HEK293 (cell line): ENCODE data around the gene SH3RF3.

Experiments
- CTCF ChIA-PET: fragments of 350-600 bp; formaldehyde crosslinking; extraction: SDS; loops from one replicate; lab custom pipeline; 2021; ENCODE audit warnings: antibody characterized with exemption; lab: Yijun Ruan, JAX
- POLR2A ChIA-PET: fragments of 300-600 bp; formaldehyde crosslinking; extraction: SDS; loops from one replicate; lab custom pipeline; 2020; ENCODE audit warnings: antibody characterized with exemption, inconsistent platforms; lab: Yijun Ruan, JAX
- H3K27ac ChIP-seq: fragments of 200-500 bp; sonication (Bioruptor generic); 2 replicates; pipeline ENCODE4 v1.5.1; 2014; ENCODE audit warnings: low read depth, low read length, control low read depth, inconsistent platforms; ENCODE audit errors: extremely low read depth
- H3K36me3 ChIP-seq, 2 experiments: fragments of 200-500 bp in 1 of 2; sonication (Bioruptor generic) in 1 of 2; 1 replicate in 1 of 2; 2 replicates in 1 of 2; pipeline ENCODE4 v1.5.1; 2014 to 2017; ENCODE audit warnings: inconsistent platforms in 2 of 2, low read length in 2 of 2; ENCODE audit not compliant: control insufficient read depth in 2 of 2, insufficient read depth in 1 of 2
- H3K4me1 ChIP-seq: fragments of 200-500 bp; sonication (Bioruptor generic); 2 replicates; pipeline ENCODE4 v1.5.1; 2014; ENCODE audit warnings: mild to moderate bottlenecking, low read length, inconsistent platforms; ENCODE audit not compliant: control insufficient read depth, insufficient read depth
- H3K4me3 ChIP-seq: 2 replicates; pipeline ENCODE4 v1.5.1; 2011; ENCODE audit warnings: low read depth, mild to moderate bottlenecking, control low read depth, low read length, moderate library complexity
- H3K9me3 ChIP-seq: fragments of 200-500 bp; sonication (Bioruptor generic); 2 replicates; pipeline ENCODE4 v1.5.1; 2014; ENCODE audit warnings: low read depth, low read length, inconsistent platforms; ENCODE audit not compliant: control insufficient read depth, insufficient read depth
- FEZF1 ChIP-seq: fragments of 450-650 bp; formaldehyde crosslinking; IDR thresholded peaks from 2 replicates; pipeline ENCODE4 v1.5.1; 2016; ENCODE audit warnings: missing biosample characterization, missing genetic modification characterization
- GFI1B ChIP-seq: fragments of 450-650 bp; formaldehyde crosslinking; IDR thresholded peaks from 2 replicates; pipeline ENCODE4 v1.5.1; 2016; ENCODE audit warnings: missing biosample characterization, missing genetic modification characterization
- GLI4 ChIP-seq: fragments of 450-650 bp; formaldehyde crosslinking; IDR thresholded peaks from 2 replicates; pipeline ENCODE4 v1.5.1; 2016; ENCODE audit warnings: missing biosample characterization, missing genetic modification characterization
- GLIS1 ChIP-seq: fragments of 450-650 bp; formaldehyde crosslinking; IDR thresholded peaks from 2 replicates; pipeline ENCODE4 v1.5.1; 2016; ENCODE audit warnings: missing biosample characterization, missing genetic modification characterization
- MZF1 ChIP-seq: fragments of 450-650 bp; formaldehyde crosslinking; IDR thresholded peaks from 2 replicates; pipeline ENCODE4 v1.5.1; 2017; ENCODE audit warnings: missing biosample characterization, missing genetic modification characterization, borderline replicate concordance
- SP7 ChIP-seq: fragments of 450-650 bp; formaldehyde crosslinking; IDR thresholded peaks from 2 replicates; pipeline ENCODE4 v1.5.1; 2016; ENCODE audit warnings: missing biosample characterization, missing genetic modification characterization
- WT1 ChIP-seq: fragments of 450-650 bp; formaldehyde crosslinking; IDR thresholded peaks from 2 replicates; pipeline ENCODE4 v1.5.1; 2016; ENCODE audit warnings: missing biosample characterization, missing genetic modification characterization
- ZBTB17 ChIP-seq: fragments of 450-650 bp; formaldehyde crosslinking; IDR thresholded peaks from 2 replicates; pipeline ENCODE4 v1.5.1; 2016; ENCODE audit warnings: missing biosample characterization, missing genetic modification characterization
- ZEB2 ChIP-seq: fragments of 450-650 bp; formaldehyde crosslinking; IDR thresholded peaks from 2 replicates; pipeline ENCODE4 v1.5.1; 2016; ENCODE audit warnings: missing biosample characterization, missing genetic modification characterization
- ZFP3 ChIP-seq: fragments of 450-650 bp; formaldehyde crosslinking; IDR thresholded peaks from 2 replicates; pipeline ENCODE4 v1.5.1; 2016; ENCODE audit warnings: low read depth, missing biosample characterization, missing genetic modification characterization
- ZNF10 ChIP-seq: fragments of 450-650 bp; formaldehyde crosslinking; IDR thresholded peaks from 2 replicates; pipeline ENCODE4 v1.5.1; 2017; ENCODE audit warnings: missing biosample characterization, missing genetic modification characterization
- ZNF140 ChIP-seq: fragments of 450-650 bp; formaldehyde crosslinking; IDR thresholded peaks from 2 replicates; pipeline ENCODE4 v1.5.1; 2016; ENCODE audit warnings: missing biosample characterization, missing genetic modification characterization
- ZNF2 ChIP-seq: fragments of 450-650 bp; formaldehyde crosslinking; IDR thresholded peaks from 2 replicates; pipeline ENCODE4 v1.5.1; 2016; ENCODE audit warnings: missing biosample characterization, missing genetic modification characterization
- ZNF341 ChIP-seq: fragments of 450-650 bp; formaldehyde crosslinking; IDR thresholded peaks from 2 replicates; pipeline ENCODE4; 2016; ENCODE audit warnings: low read depth, missing biosample characterization, missing genetic modification characterization
- ZNF391 ChIP-seq: fragments of 450-650 bp; formaldehyde crosslinking; IDR thresholded peaks from 2 replicates; pipeline ENCODE4 v1.5.1; 2016; ENCODE audit warnings: low read depth, missing biosample characterization, missing genetic modification characterization, borderline replicate concordance
- ZNF404 ChIP-seq: fragments of 450-650 bp; formaldehyde crosslinking; IDR thresholded peaks from 2 replicates; pipeline ENCODE4 v1.5.1; 2017; ENCODE audit warnings: missing biosample characterization, missing genetic modification characterization
- ZNF529 ChIP-seq: fragments of 450-650 bp; formaldehyde crosslinking; IDR thresholded peaks from 2 replicates; pipeline ENCODE4 v1.5.1; 2017; ENCODE audit warnings: missing genetic modification characterization, missing biosample characterization; ENCODE audit not compliant: insufficient replicate concordance
- ZNF571 ChIP-seq: fragments of 450-650 bp; formaldehyde crosslinking; IDR thresholded peaks from 2 replicates; pipeline ENCODE4 v1.5.0; 2017; ENCODE audit warnings: missing biosample characterization, missing genetic modification characterization
- ZNF600 ChIP-seq: fragments of 450-650 bp; formaldehyde crosslinking; IDR thresholded peaks from 2 replicates; pipeline ENCODE4 v1.5.1; 2016; ENCODE audit warnings: missing biosample characterization, missing genetic modification characterization
- ZNF629 ChIP-seq: fragments of 450-650 bp; formaldehyde crosslinking; IDR thresholded peaks from 2 replicates; pipeline ENCODE4 v1.5.1; 2017; ENCODE audit warnings: missing biosample characterization, missing genetic modification characterization
- ZNF670 ChIP-seq: fragments of 450-650 bp; formaldehyde crosslinking; IDR thresholded peaks from 2 replicates; pipeline ENCODE4 v1.5.1; 2016; ENCODE audit warnings: missing biosample characterization, missing genetic modification characterization, low read depth
- ZNF830 ChIP-seq: fragments of 450-650 bp; IDR thresholded peaks from 2 replicates; pipeline ENCODE4 v1.5.0; 2018; ENCODE audit warnings: missing biosample characterization, missing genetic modification characterization, low read depth, mild to moderate bottlenecking, moderate library complexity
- ZNF843 ChIP-seq: fragments of 450-650 bp; formaldehyde crosslinking; IDR thresholded peaks from 2 replicates; pipeline ENCODE4 v1.5.1; 2016; ENCODE audit warnings: missing biosample characterization, missing genetic modification characterization
- ZSCAN23 ChIP-seq: fragments of 450-650 bp; formaldehyde crosslinking; IDR thresholded peaks from 2 replicates; pipeline ENCODE4 v1.5.1; 2016; ENCODE audit warnings: missing biosample characterization, missing genetic modification characterization
- TF ChIP-seq, protein P1 (sequence below): fragments of 450-650 bp; formaldehyde crosslinking; IDR thresholded peaks from 2 replicates; pipeline ENCODE4 v1.5.1; 2017; ENCODE audit warnings: missing biosample characterization, mild to moderate bottlenecking, missing genetic modification characterization, moderate library complexity
- TF ChIP-seq, protein P2 (sequence below): fragments of 450-650 bp; formaldehyde crosslinking; IDR thresholded peaks from 2 replicates; pipeline ENCODE4 v1.5.1; 2016; ENCODE audit warnings: missing biosample characterization, missing genetic modification characterization
- TF ChIP-seq, protein P3 (sequence below): fragments of 450-650 bp; formaldehyde crosslinking; IDR thresholded peaks from 2 replicates; pipeline ENCODE4 v1.5.1; 2016; ENCODE audit warnings: missing biosample characterization, missing genetic modification characterization
- TF ChIP-seq, protein P4 (sequence below): fragments of 450-650 bp; formaldehyde crosslinking; IDR thresholded peaks from 2 replicates; pipeline ENCODE4 v1.5.1; 2016; ENCODE audit warnings: missing biosample characterization, missing genetic modification characterization

Gene SH3RF3

DNA sequence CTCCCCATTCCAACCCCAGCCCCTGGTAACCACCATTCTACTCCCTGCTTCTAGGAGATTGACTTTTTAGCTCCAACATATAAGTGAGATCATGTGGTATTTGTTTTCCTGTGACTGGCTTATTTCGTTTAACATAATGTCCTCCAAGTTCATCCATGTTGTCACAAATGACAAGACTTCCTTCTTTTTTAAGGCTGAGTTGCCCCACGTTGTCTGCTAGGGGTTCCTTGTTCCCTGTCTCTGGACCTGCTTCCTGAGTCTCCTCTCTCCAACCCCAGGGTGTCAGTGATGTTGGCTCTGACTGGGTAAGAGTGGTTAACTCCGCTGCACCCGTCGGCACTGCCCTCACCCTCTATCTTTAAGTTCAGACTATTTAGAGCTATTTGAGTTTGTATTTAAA lies 175.2 kb downstream of the SH3RF3 start:
- peaks cover 15% of the 10 kb centered on the region for H3K4me1 ChIP-seq
- H3K4me3 ChIP-seq, result no peak overlapping the region
- POLR2A ChIA-PET, result interaction anchor here (0.9 kb wide), 1 partner anchor 90 kb away, joined by 3 read pairs; no protein-coding TSS in a partner anchor
- H3K36me3 ChIP-seq, result no peaks in the 10 kb centered on the region
- no peak overlapping the region for H3K27ac ChIP-seq
- CTCF ChIA-PET, result interaction anchor here (0.6 to 1.3 kb wide), 3 partner anchors 13 to 37 kb away, joined by 3 to 5 read pairs (median 4); no protein-coding TSS in a partner anchor
- no peak for TF ChIP-seq ZNF404 (tag by site-specific recombination)
- TF ChIP-seq ZNF529 (tag by site-specific recombination), result no peak
- no peak for TF ChIP-seq ZSCAN23 (tag by site-specific recombination)
- TF ChIP-seq ZNF2 (tag by site-specific recombination), result no peak
- TF ChIP-seq, protein P1, sequence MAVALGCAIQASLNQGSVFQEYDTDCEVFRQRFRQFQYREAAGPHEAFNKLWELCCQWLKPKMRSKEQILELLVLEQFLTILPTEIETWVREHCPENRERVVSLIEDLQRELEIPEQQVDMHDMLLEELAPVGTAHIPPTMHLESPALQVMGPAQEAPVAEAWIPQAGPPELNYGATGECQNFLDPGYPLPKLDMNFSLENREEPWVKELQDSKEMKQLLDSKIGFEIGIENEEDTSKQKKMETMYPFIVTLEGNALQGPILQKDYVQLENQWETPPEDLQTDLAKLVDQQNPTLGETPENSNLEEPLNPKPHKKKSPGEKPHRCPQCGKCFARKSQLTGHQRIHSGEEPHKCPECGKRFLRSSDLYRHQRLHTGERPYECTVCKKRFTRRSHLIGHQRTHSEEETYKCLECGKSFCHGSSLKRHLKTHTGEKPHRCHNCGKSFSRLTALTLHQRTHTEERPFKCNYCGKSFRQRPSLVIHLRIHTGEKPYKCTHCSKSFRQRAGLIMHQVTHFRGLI (tag by site-specific recombination), result no peak
- no peak for TF ChIP-seq ZNF391 (tag by site-specific recombination)
- no peak for TF ChIP-seq ZNF140 (tag by site-specific recombination)
- no peak for TF ChIP-seq ZNF830 (tag by site-specific recombination)
- H3K9me3 ChIP-seq, result no peaks in the 10 kb centered on the region

DNA sequence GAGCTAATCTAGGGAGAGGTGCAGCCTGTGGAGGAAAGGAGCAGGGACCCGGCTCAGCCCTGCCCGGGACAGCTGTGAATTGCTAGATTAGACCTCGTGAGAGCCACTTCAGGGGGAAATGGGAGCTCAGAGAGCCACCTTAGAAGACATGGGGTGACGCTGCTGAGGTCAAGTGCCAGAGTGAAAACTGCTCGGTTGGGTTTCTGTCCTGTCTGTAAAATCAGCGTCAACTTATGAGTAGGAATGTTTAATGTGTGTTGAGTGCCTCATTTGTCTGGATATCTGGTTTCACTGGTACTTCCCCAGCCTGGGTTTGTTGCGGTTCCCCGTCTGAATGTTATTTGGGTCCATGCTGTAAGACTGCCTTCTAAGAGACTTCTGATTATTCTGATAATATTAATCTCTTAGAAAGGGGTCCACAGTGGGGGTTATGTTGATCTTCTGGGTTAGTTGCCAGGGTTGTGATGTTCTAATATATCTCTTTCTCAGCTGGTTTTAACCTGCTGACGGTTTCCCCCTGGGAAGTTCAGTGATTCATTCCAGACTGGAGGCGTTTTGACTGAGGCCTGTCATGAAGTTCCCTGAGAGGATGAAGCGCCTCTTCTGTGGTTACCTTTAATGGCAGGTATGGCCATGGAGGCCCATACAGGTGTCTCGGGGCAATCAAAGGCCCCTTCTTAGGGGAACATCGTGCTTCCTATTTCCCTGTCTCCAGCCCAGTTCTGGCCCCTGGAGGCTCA lies 175.9 kb downstream of the SH3RF3 start:
- Histone ChIP-seq H3K36me3 (no peaks in the 10 kb centered on the region), H3K27ac (no peak overlapping the region), H3K9me3 (no peaks in the 10 kb centered on the region), H3K4me1 (peaks cover 15% of the 10 kb centered on the region), H3K4me3 (no peak overlapping the region)
- ChIA-PET POLR2A (interaction anchor here (0.9 kb wide), 1 partner anchor 91 kb away, joined by 3 read pairs; no protein-coding TSS in a partner anchor), CTCF (interaction anchor here (0.9 to 1.3 kb wide), 2 partner anchors 14 to 28 kb away, joined by 3 to 4 read pairs; no protein-coding TSS in a partner anchor)
- TF ChIP-seq ZNF341 (tag by site-specific recombination) (no peak), FEZF1 (peak; percentile 81), WT1 (tag by site-specific recombination) (0 out of 2 replicates have a peak, but pooled peaks have one; percentile 31), ZNF670 (tag by site-specific recombination) (no peak), ZNF629 (tag by site-specific recombination) (peak; percentile 70), ZNF571 (tag by site-specific recombination) (no peak), GLI4 (tag by site-specific recombination) (no peak), ZFP3 (tag by site-specific recombination) (no peak), ZEB2 (0 out of 2 replicates have a peak, but pooled peaks have one; percentile 51), ZNF10 (tag by site-specific recombination) (peak; percentile 77), ZNF843 (peak; percentile 39; the same call in 1 of the 2 replicates), SP7 (tag by site-specific recombination) (peak; percentile 53; the same call in 1 of the 2 replicates), MZF1 (tag by site-specific recombination) (no peak), GLIS1 (peak; percentile 59), ZBTB17 (peak; percentile 42; the same call in 1 of the 2 replicates), ZNF600 (tag by site-specific recombination) (peak; percentile 89), GFI1B (tag by site-specific recombination) (0 out of 2 replicates have a peak, but pooled peaks have one; percentile 13)
- TF ChIP-seq, protein P2, sequence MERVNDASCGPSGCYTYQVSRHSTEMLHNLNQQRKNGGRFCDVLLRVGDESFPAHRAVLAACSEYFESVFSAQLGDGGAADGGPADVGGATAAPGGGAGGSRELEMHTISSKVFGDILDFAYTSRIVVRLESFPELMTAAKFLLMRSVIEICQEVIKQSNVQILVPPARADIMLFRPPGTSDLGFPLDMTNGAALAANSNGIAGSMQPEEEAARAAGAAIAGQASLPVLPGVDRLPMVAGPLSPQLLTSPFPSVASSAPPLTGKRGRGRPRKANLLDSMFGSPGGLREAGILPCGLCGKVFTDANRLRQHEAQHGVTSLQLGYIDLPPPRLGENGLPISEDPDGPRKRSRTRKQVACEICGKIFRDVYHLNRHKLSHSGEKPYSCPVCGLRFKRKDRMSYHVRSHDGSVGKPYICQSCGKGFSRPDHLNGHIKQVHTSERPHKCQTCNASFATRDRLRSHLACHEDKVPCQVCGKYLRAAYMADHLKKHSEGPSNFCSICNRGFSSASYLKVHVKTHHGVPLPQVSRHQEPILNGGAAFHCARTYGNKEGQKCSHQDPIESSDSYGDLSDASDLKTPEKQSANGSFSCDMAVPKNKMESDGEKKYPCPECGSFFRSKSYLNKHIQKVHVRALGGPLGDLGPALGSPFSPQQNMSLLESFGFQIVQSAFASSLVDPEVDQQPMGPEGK (tag by site-specific recombination), result peak; percentile 44
- TF ChIP-seq, protein P3, sequence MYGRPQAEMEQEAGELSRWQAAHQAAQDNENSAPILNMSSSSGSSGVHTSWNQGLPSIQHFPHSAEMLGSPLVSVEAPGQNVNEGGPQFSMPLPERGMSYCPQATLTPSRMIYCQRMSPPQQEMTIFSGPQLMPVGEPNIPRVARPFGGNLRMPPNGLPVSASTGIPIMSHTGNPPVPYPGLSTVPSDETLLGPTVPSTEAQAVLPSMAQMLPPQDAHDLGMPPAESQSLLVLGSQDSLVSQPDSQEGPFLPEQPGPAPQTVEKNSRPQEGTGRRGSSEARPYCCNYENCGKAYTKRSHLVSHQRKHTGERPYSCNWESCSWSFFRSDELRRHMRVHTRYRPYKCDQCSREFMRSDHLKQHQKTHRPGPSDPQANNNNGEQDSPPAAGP (tag by site-specific recombination), result peak; percentile 32; the same call in 1 of the 2 replicates
- TF ChIP-seq, protein P4, sequence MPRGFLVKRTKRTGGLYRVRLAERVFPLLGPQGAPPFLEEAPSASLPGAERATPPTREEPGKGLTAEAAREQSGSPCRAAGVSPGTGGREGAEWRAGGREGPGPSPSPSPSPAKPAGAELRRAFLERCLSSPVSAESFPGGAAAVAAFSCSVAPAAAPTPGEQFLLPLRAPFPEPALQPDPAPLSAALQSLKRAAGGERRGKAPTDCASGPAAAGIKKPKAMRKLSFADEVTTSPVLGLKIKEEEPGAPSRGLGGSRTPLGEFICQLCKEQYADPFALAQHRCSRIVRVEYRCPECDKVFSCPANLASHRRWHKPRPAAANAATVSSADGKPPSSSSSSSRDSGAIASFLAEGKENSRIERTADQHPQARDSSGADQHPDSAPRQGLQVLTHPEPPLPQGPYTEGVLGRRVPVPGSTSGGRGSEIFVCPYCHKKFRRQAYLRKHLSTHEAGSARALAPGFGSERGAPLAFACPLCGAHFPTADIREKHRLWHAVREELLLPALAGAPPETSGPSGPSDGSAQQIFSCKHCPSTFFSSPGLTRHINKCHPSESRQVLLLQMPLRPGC, result peak; percentile 79
